ENCODE results near the gene ZCCHC9.
"Not testable (repeated sequence)": the region's sequence is repeated elsewhere in the genome, so short reads cannot be mapped to it uniquely, and the experiment has no call there.

The ZCCHC9 gene

GRCh38 chr5:81269751-81270393, 31.5 kb upstream of the ZCCHC9 start:
- Histone ChIP-seq H3K4me1 (ENCODE audit: low read depth, poor library complexity, severe bottlenecking) (no peaks in the 10 kb centered on the region), H3K9ac (no peak overlapping the region), H3K27me3 (ENCODE audit: insufficient read depth, low read depth) (no peaks in the 10 kb centered on the region), H3K4me3 (IDR thresholded peaks at IDR 0.05; ENCODE audit: insufficient read depth, low read depth, low read length) (no peak overlapping the region), H3K36me3 (ENCODE audit: insufficient read depth) (no peaks in the 10 kb centered on the region), H3K79me2 (ENCODE audit: insufficient read depth, low read depth) (no peaks in the 10 kb centered on the region; the same call in 1 of the 2 replicates), H4K20me1 (ENCODE audit: insufficient read depth) (no peaks in the 10 kb centered on the region), H2AFZ (ENCODE audit: low read depth) (no peak overlapping the region), H3K4me2 (no peak overlapping the region), H3K27ac (no peak overlapping the region)
- no peak for TF ChIP-seq CTCF (conservative IDR thresholded peaks at IDR 0.05; ENCODE audit: low read depth, low read length)

GRCh38 chr5:81270394-81271027, 30.9 kb upstream of the ZCCHC9 start:
- H3K9ac ChIP-seq; H3K27me3 ChIP-seq (ENCODE audit: insufficient read depth, low read depth); H3K79me2 ChIP-seq (ENCODE audit: insufficient read depth, low read depth); H3K4me2 ChIP-seq; H3K4me1 ChIP-seq (ENCODE audit: low read depth, poor library complexity, severe bottlenecking); H4K20me1 ChIP-seq (ENCODE audit: insufficient read depth); H3K27ac ChIP-seq; H3K4me3 ChIP-seq (IDR thresholded peaks at IDR 0.05; ENCODE audit: insufficient read depth, low read depth, low read length); H2AFZ ChIP-seq (ENCODE audit: low read depth); H3K36me3 ChIP-seq (ENCODE audit: insufficient read depth): not testable (repeated sequence)

GRCh38 chr5:81283976-81284375, 17.4 kb upstream of the ZCCHC9 start:
- no peak overlapping the region for H3K9ac ChIP-seq
- no peaks in the 10 kb centered on the region for H4K20me1 ChIP-seq (ENCODE audit: insufficient read depth)
- no peaks in the 10 kb centered on the region for H3K36me3 ChIP-seq (ENCODE audit: insufficient read depth)
- H3K79me2 ChIP-seq (ENCODE audit: insufficient read depth, low read depth): no peaks in the 10 kb centered on the region
- no peaks in the 10 kb centered on the region for H3K4me1 ChIP-seq (ENCODE audit: low read depth, poor library complexity, severe bottlenecking)
- no peak overlapping the region for H3K27ac ChIP-seq
- H3K4me2 ChIP-seq: no peak overlapping the region
- no peaks in the 10 kb centered on the region for H3K27me3 ChIP-seq (ENCODE audit: insufficient read depth, low read depth)
- H3K4me3 ChIP-seq (IDR thresholded peaks at IDR 0.05; ENCODE audit: insufficient read depth, low read depth, low read length): no peak overlapping the region
- H2AFZ ChIP-seq (ENCODE audit: low read depth): no peak overlapping the region
- no peak for TF ChIP-seq CTCF (conservative IDR thresholded peaks at IDR 0.05; ENCODE audit: low read depth, low read length)

GRCh38 chr5:81286059-81286617, 15.2 kb upstream of the ZCCHC9 start:
- H3K27ac ChIP-seq: no peak overlapping the region
- H4K20me1 ChIP-seq (ENCODE audit: insufficient read depth): no peaks in the 10 kb centered on the region
- TF ChIP-seq CTCF (conservative IDR thresholded peaks at IDR 0.05; ENCODE audit: low read depth, low read length): no peak
- H3K36me3 ChIP-seq (ENCODE audit: insufficient read depth): no peaks in the 10 kb centered on the region
- H2AFZ ChIP-seq (ENCODE audit: low read depth): no peak overlapping the region
- no peak overlapping the region for H3K4me3 ChIP-seq (IDR thresholded peaks at IDR 0.05; ENCODE audit: insufficient read depth, low read depth, low read length)
- no peak overlapping the region for H3K4me2 ChIP-seq
- H3K9ac ChIP-seq: no peak overlapping the region
- H3K4me1 ChIP-seq (ENCODE audit: low read depth, poor library complexity, severe bottlenecking): no peaks in the 10 kb centered on the region
- no peaks in the 10 kb centered on the region for H3K27me3 ChIP-seq (ENCODE audit: insufficient read depth, low read depth)
- H3K79me2 ChIP-seq (ENCODE audit: insufficient read depth, low read depth): no peaks in the 10 kb centered on the region

GRCh38 chr5:81288021-81288433, 13.4 kb upstream of the ZCCHC9 start:
- Histone ChIP-seq H3K27ac (no peak overlapping the region), H3K27me3 (ENCODE audit: insufficient read depth, low read depth) (no peaks in the 10 kb centered on the region), H3K4me1 (ENCODE audit: low read depth, poor library complexity, severe bottlenecking) (no peaks in the 10 kb centered on the region), H3K4me2 (no peak overlapping the region), H4K20me1 (ENCODE audit: insufficient read depth) (no peaks in the 10 kb centered on the region), H3K79me2 (ENCODE audit: insufficient read depth, low read depth) (no peaks in the 10 kb centered on the region), H2AFZ (ENCODE audit: low read depth) (no peak overlapping the region), H3K9ac (no peak overlapping the region), H3K36me3 (ENCODE audit: insufficient read depth) (no peaks in the 10 kb centered on the region), H3K4me3 (IDR thresholded peaks at IDR 0.05; ENCODE audit: insufficient read depth, low read depth, low read length) (no peak overlapping the region)
- no peak for TF ChIP-seq CTCF (conservative IDR thresholded peaks at IDR 0.05; ENCODE audit: low read depth, low read length)

Data from KMS-11 (cell line).